Activated T-helper 1 cell treated with anti-CD3 and anti-CD28 coated beads, Interleukin-12 subunit alpha, Interleukin-12 subunit beta, Interleukin-2, Interleukin-4 antibody, amounts not matched to agents 30 ng/mL and 10 ng/mL and 1 ng/mL, durations not matched to agents 14 hours and 24 hours and 36 hours (primary cell): ENCODE data around the gene TNFAIP8L2. TPM values are rescaled to one million over a fixed set of nuclear protein-coding genes. Genes with fewer than 3 reads are reported as not detected.
"Not testable (repeated sequence)": the region's sequence is repeated elsewhere in the genome, so short reads cannot be mapped to it uniquely, and the experiment has no call there.

ENCODE experiments used
- DNase-seq: peaks from one replicate; pipeline ENCODE4 v3.0.0; 2021; ENCODE audit warnings: low spot score
- H3K27ac Mint-ChIP-seq: one replicate; pipeline ENCODE4 v1.8.0; 2021; ENCODE audit warnings: mild to moderate bottlenecking, mixed read lengths
- H3K27me3 Mint-ChIP-seq: one replicate; pipeline ENCODE4 v1.8.0; 2022; ENCODE audit warnings: mild to moderate bottlenecking, moderate library complexity, mixed read lengths; ENCODE audit not compliant: insufficient read depth
- H3K36me3 Mint-ChIP-seq: one replicate; pipeline ENCODE4 v1.8.0; 2021; ENCODE audit warnings: low read depth, mixed read lengths
- H3K4me1 Mint-ChIP-seq: one replicate; pipeline ENCODE4 v1.8.0; 2021; ENCODE audit warnings: low read depth, mixed read lengths
- H3K4me3 Mint-ChIP-seq: one replicate; pipeline ENCODE4 v1.8.0; 2021; ENCODE audit warnings: mild to moderate bottlenecking, moderate library complexity, mixed read lengths
- H3K9me3 Mint-ChIP-seq: one replicate; pipeline ENCODE4 v1.8.0; 2021; ENCODE audit warnings: mixed read lengths
- intact Hi-C: fragments of 100-400 bp; cut with micrococcal nuclease; formaldehyde crosslinking; loops from one replicate; pipeline ENCODE4 v1.15.1; 2024
- total RNA-seq: library from RNA; stranded (reverse); gene quantifications from 2 replicates; pipeline ENCODE4 v1.2.3, GENCODE V29; 2022

Gene TNFAIP8L2
- total RNA-seq, 1 donor from 2014 or later: 38.0 TPM

GRCh38 chr1:151176514-151177045 lies 20.1 kb downstream of the TNFAIP8L2 start:
- Mint-ChIP-seq H3K9me3 (no peaks in the 10 kb centered on the region), H3K4me3 (no peak overlapping the region), H3K4me1 (peaks cover 4% of the 10 kb centered on the region), H3K27ac (peak overlapping the region; percentile 66), H3K27me3 (no peaks in the 10 kb centered on the region), H3K36me3 (peaks cover 47% of the 10 kb centered on the region)
- intact Hi-C loops: no loop called here
- no peak for DNase-seq

- intact Hi-C loops: no loop called here
- no peak overlapping the region for H3K4me3 Mint-ChIP-seq
- H3K36me3 Mint-ChIP-seq: peaks cover 42% of the 10 kb centered on the region
Observed at GRCh38 chr1:151184211-151184610, 27.8 kb downstream of the TNFAIP8L2 start.

DNA sequence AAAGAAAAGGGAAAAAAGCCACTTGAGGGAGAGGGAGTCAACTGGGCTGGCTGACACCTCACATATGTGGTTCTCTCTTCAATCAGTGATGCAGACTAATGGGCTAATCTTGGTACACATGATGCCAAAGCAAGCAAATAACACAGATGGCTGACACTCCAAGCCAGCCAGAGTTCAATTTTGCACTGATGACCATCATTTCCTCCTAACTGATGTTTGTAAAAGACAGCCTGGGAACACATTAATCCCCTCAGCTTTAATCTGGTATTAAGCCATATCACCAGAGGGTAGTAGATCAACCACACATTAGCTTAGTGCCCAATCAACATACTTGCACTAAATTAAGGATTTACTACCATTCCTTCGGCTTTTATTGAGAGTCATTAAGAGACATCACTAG lies 30.8 kb downstream of the TNFAIP8L2 start:
- Mint-ChIP-seq H3K27ac (no peak overlapping the region), H3K4me3 (no peak overlapping the region), H3K36me3 (peaks cover 33% of the 10 kb centered on the region), H3K4me1 (peaks cover 36% of the 10 kb centered on the region), H3K9me3 (no peaks in the 10 kb centered on the region), H3K27me3 (no peaks in the 10 kb centered on the region)
- DNase-seq: no peak
- intact Hi-C loops: no loop called here

More at GRCh38 chr1:151184211-151184610, 27.8 kb downstream of the TNFAIP8L2 start:
- DNase-seq: no peak
- Mint-ChIP-seq H3K27ac (no peak overlapping the region), H3K9me3 (no peaks in the 10 kb centered on the region), H3K4me1 (peaks cover 28% of the 10 kb centered on the region), H3K27me3 (no peaks in the 10 kb centered on the region)

DNA sequence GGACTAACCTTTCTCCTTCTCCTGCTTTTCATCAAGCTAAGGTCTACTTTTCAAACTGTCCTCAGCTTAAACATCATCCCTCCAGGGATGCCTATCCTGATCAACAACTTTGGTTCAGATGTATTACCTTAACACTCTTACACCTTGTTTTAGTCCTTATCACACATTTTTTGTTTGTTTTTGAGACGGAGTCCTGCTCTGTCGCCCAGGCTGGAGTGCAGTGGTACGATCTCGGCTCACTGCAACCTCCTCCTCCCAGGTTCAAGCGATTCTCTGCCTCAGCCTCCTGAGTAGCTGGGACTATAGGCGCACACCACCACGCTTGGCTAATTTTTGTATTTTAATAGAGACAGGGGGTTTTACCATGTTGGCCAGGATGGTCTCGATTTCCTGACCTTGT lies 32.2 kb downstream of the TNFAIP8L2 start:
- DNase-seq, H3K27me3 Mint-ChIP-seq, H3K9me3 Mint-ChIP-seq: not testable (repeated sequence)
- intact Hi-C loops: loop anchor here (1.0 kb wide), 2 partner anchors 10 to 22 kb away; partner anchors contain the start of genes PIP5K1A and SCNM1
- Mint-ChIP-seq H3K4me3 (peak overlapping the region; percentile 99), H3K27ac (peak overlapping the region; percentile 2), H3K36me3 (peaks cover 25% of the 10 kb centered on the region), H3K4me1 (peaks cover 36% of the 10 kb centered on the region)

DNA sequence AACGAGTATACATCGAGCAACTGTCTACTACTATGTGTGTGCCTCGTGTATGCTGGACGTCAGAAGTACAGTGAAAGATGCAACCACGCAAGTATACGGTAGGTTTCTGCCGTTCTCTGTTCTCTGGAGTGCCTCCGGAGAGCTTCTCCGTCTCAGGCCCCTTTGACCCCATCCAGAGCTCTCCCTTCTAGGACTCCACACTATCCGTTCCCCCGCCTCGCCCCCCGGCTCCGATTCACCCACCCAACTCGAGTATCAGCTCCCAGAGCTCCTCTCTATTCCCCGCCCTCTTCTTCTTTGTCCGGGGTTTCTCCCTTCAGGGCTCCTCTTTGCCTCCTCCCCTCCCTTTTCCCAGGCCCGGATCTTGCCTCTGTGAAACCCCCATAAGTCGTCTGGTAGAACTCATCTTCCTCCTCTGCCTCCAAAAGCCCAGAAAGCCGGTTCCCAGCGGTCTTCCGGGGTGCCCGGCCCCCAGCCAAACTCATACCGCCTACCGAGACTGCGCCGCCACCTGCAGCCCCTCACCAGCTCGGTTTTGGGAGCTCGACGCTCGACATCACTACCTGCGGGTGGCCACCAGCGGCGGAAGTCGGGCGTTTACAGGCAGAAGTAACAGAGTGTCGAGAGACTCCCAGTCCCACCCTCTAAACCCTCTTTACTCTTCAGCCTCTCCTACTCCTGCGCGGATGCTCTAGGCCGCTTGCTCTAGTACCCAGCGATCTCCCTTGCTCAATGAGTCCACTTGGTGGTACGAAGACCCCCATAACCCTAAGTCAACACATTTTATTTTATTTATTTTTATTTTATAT lies 33.4 kb downstream of the TNFAIP8L2 start, which contains the start of gene VPS72:
VPS72 (minus strand) TSS at position 561 of the 809 bp plus-strand sequence; CDS start at position 485, 76 bp downstream.
- Mint-ChIP-seq H3K27me3 (peaks cover 7% of the 10 kb centered on the region), H3K27ac (peak within 1 kb of the TSS; percentile 97), H3K4me1 (peaks cover 36% of the 10 kb centered on the region), H3K9me3 (no peaks in the 10 kb centered on the region), H3K4me3 (peak within 1 kb of the TSS; percentile 99), H3K36me3 (peaks cover 19% of the 10 kb centered on the region)
- intact Hi-C loops: loop anchor here (1.0 to 2.0 kb wide), 3 partner anchors 8 to 91 kb away; partner anchors contain the start of genes PIP5K1A and SCNM1
- peak; percentile 83 for DNase-seq

- H3K27me3 Mint-ChIP-seq: peaks cover 9% of the 10 kb centered on the region
- H3K27ac Mint-ChIP-seq: no peak overlapping the region
- DNase-seq: no peak
- peaks cover 37% of the 10 kb centered on the region for H3K4me1 Mint-ChIP-seq
- intact Hi-C loops: no loop called here
- H3K4me3 Mint-ChIP-seq: no peak overlapping the region
- no peaks in the 10 kb centered on the region for H3K9me3 Mint-ChIP-seq
- peaks cover 7% of the 10 kb centered on the region for H3K36me3 Mint-ChIP-seq
Observed at GRCh38 chr1:151192047-151192446, 35.6 kb downstream of the TNFAIP8L2 start.

DNA sequence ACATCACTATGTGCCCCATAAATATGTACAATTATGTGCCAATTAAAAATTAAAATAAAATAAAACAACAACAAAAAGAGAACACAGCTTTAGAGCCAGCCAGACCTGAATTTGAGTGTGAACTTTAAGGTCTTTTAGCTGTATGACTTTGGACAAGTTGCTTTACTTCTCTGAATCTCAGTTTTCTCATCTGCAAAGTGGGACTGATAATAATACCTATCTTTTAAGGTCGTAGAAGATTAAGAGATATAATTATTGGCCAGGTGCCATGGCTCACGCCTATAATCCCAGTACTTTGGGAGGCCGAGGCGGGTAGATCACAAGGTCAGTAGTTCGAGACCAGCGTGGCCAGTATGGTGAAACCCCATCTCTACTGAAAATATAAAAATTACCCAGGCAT lies 36.9 kb downstream of the TNFAIP8L2 start:
- H3K27ac Mint-ChIP-seq: no peak overlapping the region
- H3K4me3 Mint-ChIP-seq: no peak overlapping the region
- H3K27me3 Mint-ChIP-seq: peaks cover 9% of the 10 kb centered on the region
- intact Hi-C loops: no loop called here
- H3K36me3 Mint-ChIP-seq: peaks cover 9% of the 10 kb centered on the region
- H3K9me3 Mint-ChIP-seq: no peaks in the 10 kb centered on the region
- H3K4me1 Mint-ChIP-seq: peaks cover 36% of the 10 kb centered on the region
- DNase-seq: no peak

- Mint-ChIP-seq H3K4me1 (peaks cover 33% of the 10 kb centered on the region), H3K9me3 (no peaks in the 10 kb centered on the region), H3K27me3 (peaks cover 9% of the 10 kb centered on the region), H3K4me3 (no peak overlapping the region), H3K36me3 (peaks cover 12% of the 10 kb centered on the region), H3K27ac (no peak overlapping the region)
- no peak for DNase-seq
- intact Hi-C loops: no loop called here
Observed at GRCh38 chr1:151193856-151194255, 37.4 kb downstream of the TNFAIP8L2 start.

DNA sequence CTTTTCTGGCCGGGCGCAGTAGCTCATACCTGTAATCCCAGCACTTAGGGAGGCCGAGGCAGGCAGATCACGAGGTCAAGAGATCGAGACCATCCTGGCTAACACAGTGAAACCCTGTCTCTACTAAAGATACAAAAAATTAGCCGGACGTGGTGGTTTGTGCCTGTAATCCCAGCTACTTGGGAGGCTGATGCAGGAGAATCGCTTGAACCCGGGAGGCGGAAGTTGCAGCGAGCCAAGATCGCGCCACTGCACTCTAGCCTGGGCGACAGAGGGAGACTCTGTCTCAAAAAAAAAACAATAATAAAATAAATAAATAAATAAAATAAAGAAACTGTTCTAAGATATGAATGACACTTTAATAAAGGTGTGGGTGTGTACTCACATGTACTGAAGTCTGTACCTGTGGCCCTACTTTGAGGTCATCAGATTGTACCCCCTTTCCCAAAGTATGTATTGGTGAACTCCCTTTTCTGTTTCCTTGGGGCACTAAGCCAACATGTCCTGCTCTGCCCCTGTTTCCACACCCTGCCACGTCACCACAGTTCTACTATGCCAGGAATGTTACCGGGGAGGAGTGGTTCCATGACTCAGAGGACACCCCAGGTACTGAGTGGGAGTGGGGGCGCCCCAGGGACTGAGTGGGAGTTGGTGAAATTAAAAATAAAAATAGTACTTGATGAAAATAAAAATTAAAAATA lies 38.6 kb downstream of the TNFAIP8L2 start:
- peaks cover 32% of the 10 kb centered on the region for H3K4me1 Mint-ChIP-seq
- H3K36me3 Mint-ChIP-seq: peaks cover 16% of the 10 kb centered on the region
- intact Hi-C loops, H3K4me3 Mint-ChIP-seq, H3K9me3 Mint-ChIP-seq, H3K27ac Mint-ChIP-seq, H3K27me3 Mint-ChIP-seq, DNase-seq: not testable (repeated sequence)

DNA sequence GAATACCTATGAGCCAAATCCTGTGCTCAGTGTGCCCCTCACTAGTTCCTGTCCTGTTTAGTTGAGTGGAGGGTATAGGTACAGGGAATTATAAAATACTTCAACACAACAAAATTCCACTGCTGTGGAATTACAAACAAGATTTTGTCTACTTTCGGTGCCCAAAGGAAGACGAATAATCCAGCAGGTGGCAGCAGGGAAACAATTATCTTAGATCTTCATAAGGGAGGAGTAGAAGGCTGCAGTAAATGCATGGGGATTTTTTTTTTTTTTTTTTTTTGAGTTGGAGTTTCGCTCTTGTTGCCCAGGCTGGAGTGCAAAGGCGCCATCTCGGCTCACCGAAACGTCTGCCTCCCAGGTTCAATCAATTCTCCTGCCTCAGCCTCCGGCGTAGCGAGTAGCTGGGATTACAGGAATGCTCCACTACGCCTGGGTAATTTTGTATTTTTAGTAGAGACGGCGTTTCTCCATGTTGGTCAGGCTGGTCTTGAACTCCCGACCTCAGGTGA lies 39.9 kb downstream of the TNFAIP8L2 start:
- intact Hi-C loops: loop anchor here (1.0 to 2.0 kb wide), 3 partner anchors 55 to 202 kb away; partner anchors contain the start of gene PSMB4
- Mint-ChIP-seq H3K4me1 (peaks cover 29% of the 10 kb centered on the region), H3K4me3 (peak overlapping the region; percentile 41), H3K9me3 (no peaks in the 10 kb centered on the region), H3K36me3 (peaks cover 16% of the 10 kb centered on the region), H3K27me3 (peaks cover 9% of the 10 kb centered on the region), H3K27ac (no peak overlapping the region)
- DNase-seq: peak; percentile 50

GRCh38 chr1:151197863-151198253 lies 41.4 kb downstream of the TNFAIP8L2 start:
- H3K36me3 Mint-ChIP-seq: peaks cover 16% of the 10 kb centered on the region

GRCh38 chr1:151198254-151199127 lies 42.0 kb downstream of the TNFAIP8L2 start, which contains the start of gene PIP5K1A:
TSS of gene PIP5K1A (plus strand) at chr1:151198552. CDS start at chr1:151198997, 445 bp downstream.
- H3K27ac Mint-ChIP-seq: peak within 1 kb of the TSS; percentile 94

More at GRCh38 chr1:151197863-151198253, 41.4 kb downstream of the TNFAIP8L2 start:
- Mint-ChIP-seq H3K4me1 (peaks cover 35% of the 10 kb centered on the region), H3K4me3 (peak overlapping the region; percentile 94), H3K27ac (peak overlapping the region; percentile 94), H3K9me3 (no peaks in the 10 kb centered on the region), H3K27me3 (peaks cover 9% of the 10 kb centered on the region)
- no peak for DNase-seq
- intact Hi-C loops: loop anchor here (1.0 to 2.0 kb wide), 9 partner anchors 9 to 201 kb away; partner anchors contain the start of genes PI4KB, PSMB4, PSMD4 and RFX5

More at GRCh38 chr1:151198254-151199127, 42.0 kb downstream of the TNFAIP8L2 start, which contains the start of gene PIP5K1A:
- intact Hi-C loops: loop anchor here (1.0 to 2.0 kb wide), 8 partner anchors 9 to 149 kb away; partner anchors contain the start of genes PI4KB, PSMD4, RFX5 and SCNM1
- peaks cover 35% of the 10 kb centered on the region for H3K4me1 Mint-ChIP-seq
- peaks cover 16% of the 10 kb centered on the region for H3K36me3 Mint-ChIP-seq
- H3K4me3 Mint-ChIP-seq: peak within 1 kb of the TSS; percentile 94
- H3K9me3 Mint-ChIP-seq: no peaks in the 10 kb centered on the region
- peaks cover 7% of the 10 kb centered on the region for H3K27me3 Mint-ChIP-seq
- peak; percentile 97 for DNase-seq
